GM18498 (cell line): ENCODE measurements around the gene RAB37.

ENCODE experiments used
- ATAC-seq: cut with Tn5 transposase; IDR thresholded peaks from one replicate; pipeline ENCODE4 v1.9.1; 2021; ENCODE audit warnings: mild to moderate bottlenecking, moderate library complexity; ENCODE audit not compliant: unreplicated experiment

The RAB37 gene

DNA sequence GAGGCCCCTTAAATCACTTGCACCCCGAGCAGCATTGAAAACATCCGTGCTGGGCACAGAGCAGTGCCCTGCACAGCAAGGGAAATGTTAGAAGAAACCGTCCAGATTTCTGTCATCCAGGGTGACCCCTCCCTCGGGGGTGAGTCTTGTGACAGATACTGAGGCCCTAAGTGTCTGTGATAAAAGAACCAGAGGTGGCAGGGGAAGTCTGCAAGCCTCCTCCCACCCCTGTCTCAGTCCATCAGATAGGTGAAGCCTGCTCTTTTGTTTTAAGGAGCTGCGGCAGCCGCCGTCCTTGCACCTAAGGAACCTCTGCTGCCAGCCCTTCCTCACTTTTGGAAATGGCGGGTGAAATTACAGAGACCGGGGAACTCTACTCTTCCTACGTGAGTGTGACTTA lies 39.9 kb downstream of the RAB37 start:
- no peak for ATAC-seq

DNA sequence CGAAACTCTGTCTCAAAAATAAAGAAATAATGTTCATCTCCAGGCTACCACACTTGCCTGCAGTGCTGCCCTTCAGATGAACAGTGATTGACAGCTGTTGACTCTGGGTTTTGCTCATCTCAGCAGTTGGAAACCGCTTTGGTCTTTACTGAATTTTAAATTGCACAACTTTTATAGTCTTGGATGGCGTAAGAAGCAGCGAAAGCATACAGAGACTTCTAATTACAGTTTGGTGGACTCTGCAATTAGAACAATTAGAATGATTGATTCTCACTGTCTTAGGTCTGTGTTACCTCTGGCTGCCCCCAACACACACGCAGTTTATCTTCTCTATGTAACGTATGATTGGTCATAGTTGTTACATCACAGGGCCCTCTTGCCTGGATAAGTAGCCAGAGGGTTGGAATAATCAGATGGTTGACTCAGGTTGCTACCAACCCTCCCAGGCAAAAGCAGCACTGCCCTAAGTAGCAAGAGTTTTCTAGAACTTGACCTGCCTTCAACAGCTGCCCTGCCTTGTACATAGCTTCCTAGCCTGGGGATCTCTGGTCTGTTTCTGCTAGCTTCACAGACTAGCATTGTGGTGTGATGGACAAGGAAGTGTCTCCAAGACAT lies 41.0 kb downstream of the RAB37 start:
- no peak for ATAC-seq

DNA sequence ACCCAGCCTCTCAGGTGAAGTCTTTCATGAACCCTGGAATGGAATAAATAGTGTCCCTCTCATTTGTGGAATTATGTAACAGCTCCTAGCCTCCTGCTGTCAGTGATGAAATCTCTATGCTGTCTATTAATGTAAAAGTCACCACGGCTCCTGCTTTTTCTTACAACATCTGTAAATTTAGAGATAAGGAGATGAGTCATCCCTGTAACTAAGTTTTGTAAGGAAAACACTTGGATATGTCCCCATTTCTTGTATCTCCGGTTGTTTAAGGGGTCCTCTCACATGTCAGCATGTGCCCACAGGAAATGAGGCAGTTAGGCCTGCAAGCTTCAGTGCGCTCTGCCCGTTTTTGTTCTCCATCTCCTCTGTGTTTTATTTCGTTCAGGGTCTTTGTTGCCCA lies 41.9 kb downstream of the RAB37 start:
- ATAC-seq: no peak

DNA sequence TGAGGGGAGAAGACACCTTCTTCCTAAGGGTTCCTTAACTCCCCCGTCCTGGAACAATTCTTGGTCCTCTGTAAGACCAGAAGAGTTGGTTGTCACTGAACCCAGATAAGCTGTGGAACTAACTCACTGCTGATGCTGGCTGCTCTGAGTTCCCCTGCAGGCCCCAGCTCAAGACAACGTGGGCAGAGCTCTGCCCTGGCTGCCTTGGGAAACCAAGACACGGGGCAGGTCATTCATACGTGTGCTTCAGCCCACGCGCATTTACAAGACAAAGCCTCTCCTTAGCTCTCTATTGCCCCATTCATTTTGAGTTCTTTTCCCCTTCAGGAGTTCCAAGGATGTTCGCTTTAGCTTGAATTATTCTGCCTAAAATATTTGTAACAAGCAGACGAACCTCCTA lies 42.4 kb downstream of the RAB37 start:
- ATAC-seq: no peak

DNA sequence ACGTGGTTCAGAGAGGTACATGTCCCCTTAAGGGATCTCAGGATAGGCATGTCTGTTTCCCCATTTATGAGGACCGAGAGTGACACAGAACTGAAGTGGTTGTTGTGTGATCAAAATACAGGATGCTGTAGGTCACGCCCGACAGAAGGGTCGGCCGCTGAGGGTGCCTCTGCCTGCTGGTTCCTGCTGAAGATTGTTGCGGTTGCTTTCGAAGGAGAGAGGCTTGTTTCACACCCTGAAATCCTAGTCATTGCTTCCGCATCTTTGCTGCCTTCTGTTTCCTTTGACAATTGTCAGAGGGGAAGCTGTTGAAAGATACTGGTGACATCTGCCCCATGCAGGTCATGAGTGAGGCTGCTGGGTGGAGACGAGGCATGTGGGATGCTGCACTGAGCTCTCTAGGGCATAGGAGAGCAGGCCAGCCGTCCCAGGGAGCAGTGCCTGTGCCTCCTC lies 42.9 kb downstream of the RAB37 start:
- peak; percentile 34 for ATAC-seq

DNA sequence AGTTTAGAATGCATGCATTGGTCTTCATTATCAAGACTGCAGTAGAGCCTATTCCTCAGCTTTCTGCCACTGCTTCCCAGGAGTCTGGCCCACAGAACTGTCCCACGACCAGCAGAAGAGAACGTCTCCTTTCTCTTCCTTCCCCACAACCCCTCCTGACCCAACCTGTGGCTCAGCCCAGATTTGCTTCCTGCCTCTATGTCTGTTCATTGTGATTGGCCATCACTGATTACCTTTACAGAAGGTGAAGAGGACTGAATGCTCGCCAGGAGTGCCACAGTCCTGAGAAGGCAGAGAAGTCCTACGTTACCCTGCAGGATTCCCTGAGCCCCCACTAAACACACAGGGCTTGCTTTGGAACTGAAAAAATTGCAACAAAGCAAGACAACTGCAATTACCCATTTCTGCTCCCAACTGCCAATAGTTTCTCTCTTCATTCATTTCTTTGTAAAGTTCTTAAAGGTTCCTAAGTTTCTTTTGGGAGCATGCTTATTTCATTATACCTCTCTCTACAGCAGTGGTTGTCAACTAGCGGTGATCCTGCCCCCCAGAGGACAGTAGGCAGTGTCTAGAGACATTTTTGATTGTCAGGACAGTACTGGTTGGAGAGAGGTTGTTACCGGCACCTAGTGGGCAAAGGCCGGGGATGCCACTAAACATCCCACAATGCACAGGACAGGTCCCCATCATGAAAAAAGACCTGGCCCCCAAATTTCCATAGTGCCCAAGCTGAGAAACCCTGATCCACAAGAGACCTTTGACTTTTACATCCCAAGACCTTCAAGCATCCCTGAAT lies 43.6 kb downstream of the RAB37 start:
- no peak for ATAC-seq

DNA sequence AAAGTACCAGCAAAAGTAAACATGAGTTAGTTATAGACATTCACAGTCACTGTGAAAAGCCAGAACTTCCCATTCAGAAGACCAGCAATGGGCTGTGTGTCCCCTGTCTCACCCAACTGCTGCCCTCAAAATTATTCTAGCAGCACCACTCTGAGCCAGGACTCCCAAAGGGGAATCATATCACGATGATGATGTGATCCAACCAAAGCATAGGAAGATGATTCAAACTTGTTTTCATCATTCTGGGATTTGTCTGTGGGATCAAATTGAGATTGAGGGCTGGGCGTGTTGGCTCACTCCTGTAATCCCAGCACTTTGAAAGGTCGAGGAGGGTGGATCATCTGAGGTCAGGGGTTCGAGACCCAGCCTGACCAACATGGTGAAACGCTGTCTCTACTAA lies 45.5 kb downstream of the RAB37 start:
- no peak for ATAC-seq

DNA sequence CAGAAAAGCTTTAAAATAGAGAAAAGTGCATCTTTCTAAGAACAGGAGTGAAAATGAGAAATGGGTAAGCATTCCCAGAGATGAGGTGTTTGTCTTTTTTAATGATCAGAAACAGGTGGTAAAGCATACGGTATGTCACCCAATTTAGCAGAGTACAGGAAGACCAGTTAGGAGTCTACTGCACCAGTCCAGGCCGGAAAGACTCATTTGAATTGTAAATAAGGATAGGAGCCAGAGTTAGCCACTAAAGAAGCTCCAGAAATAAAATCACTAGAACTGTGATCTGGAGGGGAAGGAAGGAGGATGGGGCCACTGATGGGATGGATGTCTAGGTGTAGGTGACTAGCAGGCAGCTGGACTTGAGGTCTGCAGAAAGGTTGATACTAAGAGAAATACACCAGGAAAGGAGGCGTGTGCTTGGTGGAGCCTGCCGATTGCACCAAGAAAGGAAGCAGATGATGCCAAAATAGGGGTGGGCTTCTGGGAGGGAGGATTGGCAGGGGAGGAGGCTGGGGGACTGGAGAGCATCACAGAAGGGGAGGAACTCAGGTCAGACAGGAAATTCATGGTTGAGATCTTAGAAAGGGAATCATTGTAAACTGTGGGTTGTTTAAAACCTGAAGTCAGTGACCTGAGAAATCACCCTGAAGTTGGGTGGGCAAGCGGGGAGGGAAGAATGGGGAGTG lies 47.2 kb downstream of the RAB37 start:
- ATAC-seq: no peak

DNA sequence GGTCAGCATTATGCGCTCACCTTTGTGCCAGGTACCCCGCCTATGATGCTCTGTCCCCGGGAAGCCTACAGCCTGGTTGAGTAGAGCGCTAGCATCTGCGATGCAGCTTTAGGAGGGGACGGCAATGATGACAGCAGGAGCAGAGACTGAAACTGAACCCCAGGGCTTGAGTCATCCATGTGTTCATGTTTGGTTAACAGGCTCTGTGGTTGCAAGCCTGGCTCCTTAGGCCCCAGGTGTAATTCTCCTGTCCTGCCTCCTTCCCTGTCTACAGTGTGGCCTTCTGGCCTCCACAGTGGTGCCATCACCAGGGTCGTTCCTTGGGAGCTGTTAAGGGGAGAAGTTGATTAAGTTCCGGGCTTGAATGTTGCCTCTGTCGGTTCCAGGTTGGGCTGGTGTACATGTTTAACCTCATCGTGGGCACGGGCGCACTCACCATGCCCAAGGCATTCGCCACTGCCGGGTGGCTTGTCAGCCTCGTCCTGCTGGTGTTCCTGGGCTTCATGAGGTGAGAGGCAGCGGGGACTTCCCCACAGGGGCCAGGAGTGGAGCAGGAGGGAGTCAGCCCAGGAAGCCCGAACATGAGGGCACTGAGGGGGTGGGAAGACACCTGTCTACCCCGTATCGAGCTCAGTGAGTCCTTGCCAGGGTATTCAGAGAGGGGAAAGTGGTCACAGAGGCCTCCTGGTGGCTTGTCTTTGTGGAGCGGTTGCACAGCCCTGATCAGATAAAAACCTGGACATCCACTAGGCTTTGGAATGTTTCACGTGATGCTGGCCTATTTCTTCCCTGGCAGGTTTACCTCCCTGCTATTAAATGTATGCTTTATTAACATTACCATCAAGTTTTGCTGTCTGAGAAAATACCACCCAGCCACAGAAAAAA lies 48.3 kb downstream of the RAB37 start:
- no peak for ATAC-seq

DNA sequence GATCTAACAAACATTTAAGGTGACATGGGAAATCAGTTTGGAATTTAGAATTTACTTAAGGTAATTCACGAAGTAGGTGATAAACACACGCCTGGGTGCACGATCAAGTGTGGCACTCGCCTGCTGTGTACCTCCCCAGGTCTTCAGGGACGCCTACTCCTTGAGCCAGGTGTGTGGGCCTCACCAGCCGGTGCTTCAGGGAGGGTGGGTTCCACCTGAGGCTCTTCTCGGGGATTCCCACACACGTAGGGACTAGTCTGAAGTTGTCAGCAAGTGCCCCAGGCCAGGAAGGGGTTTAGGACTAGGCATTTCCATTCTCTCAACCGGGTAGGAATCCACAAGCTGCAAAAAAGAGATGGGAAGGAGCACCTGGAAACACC lies 48.9 kb downstream of the RAB37 start:
- no peak for ATAC-seq

DNA sequence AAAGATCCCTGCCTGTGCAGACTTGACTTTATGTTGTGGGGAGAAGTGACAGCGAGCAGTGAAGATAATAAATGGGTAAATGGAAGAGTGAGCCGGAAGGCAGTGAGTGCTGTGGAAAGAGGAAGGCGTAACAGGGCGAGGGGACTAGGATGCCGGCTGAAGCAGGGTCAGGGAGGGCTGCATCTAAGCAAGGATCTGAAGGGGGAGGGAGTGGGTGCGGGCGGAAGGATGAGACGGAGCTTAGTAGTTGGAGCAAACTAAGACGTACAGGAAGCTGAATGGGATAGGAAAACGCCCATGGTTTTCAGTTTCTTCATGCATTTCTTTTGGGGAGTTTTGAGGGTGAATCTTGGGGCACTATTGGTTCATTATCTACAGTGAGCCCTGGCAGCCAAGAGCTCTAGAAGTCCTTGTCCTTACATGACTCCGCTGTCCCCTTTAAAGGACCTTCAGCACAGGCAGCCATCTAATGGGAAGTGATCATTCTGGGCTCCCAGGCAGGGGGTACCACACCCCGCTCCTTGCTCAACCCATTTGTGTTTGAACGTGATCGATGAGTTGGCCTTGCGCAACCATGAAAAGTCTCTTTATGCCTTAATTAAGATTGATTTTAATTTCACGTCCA lies 49.5 kb downstream of the RAB37 start:
- ATAC-seq: no peak

DNA sequence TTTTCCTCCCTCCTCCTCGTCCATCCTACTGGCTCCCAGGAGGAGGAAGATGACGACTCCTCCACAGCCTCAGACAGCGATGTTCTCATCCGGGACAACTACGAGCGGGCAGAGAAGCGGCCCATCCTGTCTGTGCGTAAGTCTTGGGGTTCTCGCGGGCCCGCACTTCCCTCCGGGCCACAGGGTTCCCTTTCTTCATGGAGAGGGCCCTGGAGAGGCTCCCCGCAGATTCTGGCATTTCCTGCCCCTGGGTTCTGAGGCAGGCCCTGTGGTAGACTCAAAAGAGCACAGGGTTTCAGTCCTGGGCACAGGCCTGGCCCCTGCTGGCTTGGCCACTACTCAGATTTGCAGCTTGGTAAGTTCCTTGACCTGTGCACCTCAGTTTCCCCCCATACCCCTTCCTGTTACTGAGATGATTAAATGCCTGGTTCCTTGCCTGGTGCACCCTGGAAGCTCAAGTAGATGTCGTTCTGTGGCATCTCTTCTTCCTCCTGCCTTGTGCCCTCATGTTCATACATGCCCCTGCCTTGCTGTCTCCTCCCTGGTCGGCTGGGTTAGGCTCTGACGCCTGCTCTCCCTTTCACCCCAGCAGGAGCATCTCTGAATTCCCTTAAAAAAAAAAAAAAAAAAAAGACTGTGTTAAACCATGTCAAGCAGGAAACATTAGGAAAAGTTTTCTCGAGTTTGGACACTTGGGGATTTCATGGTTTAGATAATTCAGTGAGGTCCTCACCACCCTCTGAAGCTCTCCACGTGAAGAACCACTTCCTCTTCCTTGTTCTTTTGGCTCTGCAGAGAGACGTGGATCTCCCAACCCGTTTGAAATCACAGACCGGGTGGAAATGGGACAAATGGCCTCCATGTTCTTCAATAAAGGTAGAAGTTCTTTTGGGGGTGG lies 53.4 kb downstream of the RAB37 start:
- no peak for ATAC-seq

DNA sequence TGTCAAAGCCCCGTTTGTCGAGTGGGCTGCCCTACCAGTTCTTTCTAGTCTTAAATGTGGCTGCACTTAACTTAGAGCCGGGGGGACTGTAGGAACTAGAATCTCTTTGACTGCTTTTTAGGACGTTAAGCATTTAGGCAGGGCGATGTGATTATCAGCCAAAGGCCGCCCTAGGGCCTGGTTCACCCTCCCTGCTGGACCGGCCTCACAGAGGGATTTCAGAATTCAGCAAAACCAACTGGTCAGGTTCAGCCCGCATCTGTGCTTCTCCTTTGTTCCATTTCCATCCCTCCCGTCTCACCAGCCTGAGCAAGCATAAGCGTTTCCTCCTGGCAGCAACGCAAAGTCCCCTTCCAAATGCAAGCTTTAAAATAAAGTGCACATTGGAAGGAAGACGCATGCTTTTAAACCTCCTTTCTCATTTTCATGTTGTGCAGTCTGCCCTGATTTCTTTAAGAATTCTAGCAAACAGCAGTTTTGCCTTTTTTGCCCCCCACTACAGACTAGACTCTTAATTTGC lies 55.6 kb downstream of the RAB37 start:
- no peak for ATAC-seq

DNA sequence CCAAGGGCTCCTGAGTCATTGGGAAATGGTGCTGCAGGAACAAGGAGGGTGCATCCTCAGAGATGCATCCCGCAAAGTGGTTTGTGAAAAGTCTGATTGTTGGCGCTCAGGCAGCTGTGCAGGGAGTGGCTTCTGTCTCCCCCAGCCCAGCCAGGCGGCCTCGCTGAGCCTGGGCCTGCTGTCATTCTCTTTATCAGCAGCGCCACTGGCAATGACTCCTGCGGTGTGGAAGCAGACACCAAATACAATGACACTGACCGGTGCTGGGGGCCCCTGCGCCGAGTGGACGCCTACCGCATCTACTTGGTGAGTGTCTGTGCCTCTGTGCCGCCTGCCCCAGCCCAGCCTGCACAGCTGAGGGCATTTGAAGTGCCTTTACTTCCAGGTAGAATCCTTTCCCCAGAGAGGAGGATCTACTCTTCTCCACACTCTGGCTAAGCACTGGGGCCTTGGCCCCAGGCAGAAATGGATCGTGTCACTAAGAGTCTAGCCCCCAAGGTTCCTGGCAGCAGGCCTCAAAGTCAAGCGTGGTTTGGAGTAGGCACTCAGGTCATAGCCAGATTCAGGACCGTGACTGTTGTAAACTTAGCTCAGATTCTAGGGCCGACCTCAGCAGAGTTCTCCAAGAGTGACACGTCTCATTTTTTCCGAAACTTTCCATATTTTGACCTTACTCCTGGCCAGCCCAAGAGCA lies 58.4 kb downstream of the RAB37 start:
- ATAC-seq: no peak

DNA sequence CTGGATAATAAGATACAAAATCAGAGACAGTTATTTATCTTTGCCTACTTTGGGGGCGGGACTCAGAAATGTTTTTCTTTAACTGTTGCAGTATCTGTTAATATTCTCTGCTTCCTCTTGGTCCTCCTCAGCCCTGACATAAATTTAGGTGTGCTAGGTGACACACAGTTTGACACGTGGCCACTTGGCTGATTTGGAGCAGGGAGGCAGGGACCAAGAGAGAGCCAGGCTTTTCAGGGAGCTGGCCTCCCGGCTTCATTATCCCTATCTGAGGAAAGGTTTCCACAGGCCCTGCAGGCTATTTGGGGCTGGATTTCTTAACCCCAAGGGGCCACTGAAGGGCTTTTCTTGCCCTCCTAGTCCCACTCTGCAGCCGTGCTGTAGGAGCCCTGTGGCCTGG lies 59.2 kb downstream of the RAB37 start:
- no peak for ATAC-seq

DNA sequence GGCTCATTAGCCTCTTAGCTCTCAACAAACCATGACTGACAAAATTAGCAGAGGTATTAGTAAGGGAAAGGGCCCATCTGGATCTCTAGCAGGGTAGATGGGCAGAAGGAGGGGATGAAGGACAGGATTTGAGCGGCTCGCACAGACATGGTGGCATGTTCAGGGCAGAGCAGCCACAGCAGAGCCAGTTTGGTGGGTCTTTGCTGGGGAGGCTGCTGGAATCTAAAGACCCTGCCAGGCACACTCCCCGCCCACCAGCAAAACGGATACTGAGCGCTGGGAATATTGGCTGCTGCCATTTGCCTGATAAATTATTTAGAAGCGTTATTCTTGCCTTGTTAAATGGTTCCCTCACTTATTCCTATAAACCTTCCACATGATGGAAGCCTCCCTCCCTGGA lies 59.8 kb downstream of the RAB37 start:
- ATAC-seq: no peak
